ENCODE measurements around the gene PRRT3.

GRCh38 chr3:9916346-9916733 lies 35.9 kb downstream of the PRRT3 start:
- TF ChIP-seq TAF1 (IDR thresholded peaks at IDR 0.05; ENCODE audit: borderline replicate concordance, insufficient read depth, low read length) (no peak), POLR2AphosphoS5 (IDR thresholded peaks at IDR 0.05; ENCODE audit: low read depth, low read length) (no peak), SIN3A (IDR thresholded peaks at IDR 0.05; ENCODE audit: borderline replicate concordance, insufficient read depth, low read length) (no peak)
- TF ChIP-seq, protein P1, sequence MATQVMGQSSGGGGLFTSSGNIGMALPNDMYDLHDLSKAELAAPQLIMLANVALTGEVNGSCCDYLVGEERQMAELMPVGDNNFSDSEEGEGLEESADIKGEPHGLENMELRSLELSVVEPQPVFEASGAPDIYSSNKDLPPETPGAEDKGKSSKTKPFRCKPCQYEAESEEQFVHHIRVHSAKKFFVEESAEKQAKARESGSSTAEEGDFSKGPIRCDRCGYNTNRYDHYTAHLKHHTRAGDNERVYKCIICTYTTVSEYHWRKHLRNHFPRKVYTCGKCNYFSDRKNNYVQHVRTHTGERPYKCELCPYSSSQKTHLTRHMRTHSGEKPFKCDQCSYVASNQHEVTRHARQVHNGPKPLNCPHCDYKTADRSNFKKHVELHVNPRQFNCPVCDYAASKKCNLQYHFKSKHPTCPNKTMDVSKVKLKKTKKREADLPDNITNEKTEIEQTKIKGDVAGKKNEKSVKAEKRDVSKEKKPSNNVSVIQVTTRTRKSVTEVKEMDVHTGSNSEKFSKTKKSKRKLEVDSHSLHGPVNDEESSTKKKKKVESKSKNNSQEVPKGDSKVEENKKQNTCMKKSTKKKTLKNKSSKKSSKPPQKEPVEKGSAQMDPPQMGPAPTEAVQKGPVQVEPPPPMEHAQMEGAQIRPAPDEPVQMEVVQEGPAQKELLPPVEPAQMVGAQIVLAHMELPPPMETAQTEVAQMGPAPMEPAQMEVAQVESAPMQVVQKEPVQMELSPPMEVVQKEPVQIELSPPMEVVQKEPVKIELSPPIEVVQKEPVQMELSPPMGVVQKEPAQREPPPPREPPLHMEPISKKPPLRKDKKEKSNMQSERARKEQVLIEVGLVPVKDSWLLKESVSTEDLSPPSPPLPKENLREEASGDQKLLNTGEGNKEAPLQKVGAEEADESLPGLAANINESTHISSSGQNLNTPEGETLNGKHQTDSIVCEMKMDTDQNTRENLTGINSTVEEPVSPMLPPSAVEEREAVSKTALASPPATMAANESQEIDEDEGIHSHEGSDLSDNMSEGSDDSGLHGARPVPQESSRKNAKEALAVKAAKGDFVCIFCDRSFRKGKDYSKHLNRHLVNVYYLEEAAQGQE (IDR thresholded peaks at IDR 0.05; ENCODE audit: insufficient read depth in 1 of 2, low read depth in 2 of 2, low read length in 2 of 2), result no peak

Measured in PFSK-1 (cell line).